HTR-8/SVneo (cell line): ENCODE results near the gene MAML2.
"Not testable (repeated sequence)": the region's sequence is repeated elsewhere in the genome, so short reads cannot be mapped to it uniquely, and the experiment has no call there.

ENCODE experiments used
- DNase-seq: peaks from one replicate; pipeline ENCODE4 v3.0.0; 2011; ENCODE audit warnings: low spot score, mixed read lengths; ENCODE audit not compliant: insufficient read length
- FAIRE-seq: peaks from 2 replicates; lab custom pipeline; 2011; peaks lifted over from hg19 to GRCh38; lab: Jason Lieb, UNC

The MAML2 gene

DNA sequence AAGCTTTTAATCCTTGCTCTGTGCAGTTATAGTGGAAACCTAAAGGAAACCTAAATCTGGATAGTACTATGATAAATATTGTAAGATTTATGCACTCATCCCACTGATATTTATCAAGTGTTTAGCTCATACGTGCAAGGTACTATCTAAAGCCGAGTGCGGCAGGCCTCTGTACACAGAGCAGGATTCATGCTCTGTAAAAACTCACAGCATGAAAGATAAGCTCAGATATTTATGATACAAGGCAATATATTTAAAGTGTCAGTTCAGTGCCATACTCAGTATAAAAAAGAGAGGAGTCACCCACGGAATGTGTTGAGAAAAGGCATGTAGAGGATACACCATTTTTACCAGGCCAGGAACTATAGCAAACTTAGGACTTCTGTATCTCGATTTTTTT lies 66.2 kb downstream of the MAML2 start:
- FAIRE-seq (no peak), DNase-seq (no peak)

DNA sequence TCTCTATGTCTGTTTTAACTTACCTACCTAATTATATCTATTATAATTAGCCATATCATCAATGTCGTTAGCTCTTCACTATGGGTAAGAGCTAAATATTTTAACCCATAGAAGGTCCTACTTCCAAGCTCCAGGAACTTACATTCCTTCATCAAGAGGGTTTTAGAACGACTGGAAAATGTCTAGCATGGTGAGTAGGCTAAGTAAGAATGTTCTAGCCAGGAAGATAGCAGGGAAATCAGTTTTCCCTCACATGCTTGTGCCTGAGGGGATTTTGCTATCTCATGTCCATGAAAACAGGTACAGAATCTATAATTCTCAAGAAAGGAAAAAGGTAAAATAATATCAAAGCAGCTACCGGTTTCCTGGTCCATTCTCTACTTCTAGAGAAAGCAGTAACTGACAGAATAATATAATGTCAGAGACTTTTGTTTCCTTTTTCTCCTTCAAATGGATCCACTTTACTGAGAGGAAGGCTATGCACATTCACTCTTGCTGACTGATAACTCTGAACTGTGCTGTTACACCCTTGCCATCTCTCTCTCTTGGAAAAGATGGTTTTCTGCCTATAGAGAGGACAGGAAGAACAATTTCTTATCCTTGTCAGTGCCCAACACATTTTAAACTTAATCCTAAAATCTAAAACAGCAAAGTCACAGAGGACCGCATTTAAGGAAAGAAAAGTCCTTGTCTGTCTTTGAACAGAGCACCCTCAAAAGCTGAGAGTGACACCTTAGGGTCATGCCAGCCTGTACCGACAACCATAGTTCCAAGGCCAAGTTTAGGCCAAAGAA lies 67.0 kb downstream of the MAML2 start:
- no peak for DNase-seq
- FAIRE-seq = no peak

DNA sequence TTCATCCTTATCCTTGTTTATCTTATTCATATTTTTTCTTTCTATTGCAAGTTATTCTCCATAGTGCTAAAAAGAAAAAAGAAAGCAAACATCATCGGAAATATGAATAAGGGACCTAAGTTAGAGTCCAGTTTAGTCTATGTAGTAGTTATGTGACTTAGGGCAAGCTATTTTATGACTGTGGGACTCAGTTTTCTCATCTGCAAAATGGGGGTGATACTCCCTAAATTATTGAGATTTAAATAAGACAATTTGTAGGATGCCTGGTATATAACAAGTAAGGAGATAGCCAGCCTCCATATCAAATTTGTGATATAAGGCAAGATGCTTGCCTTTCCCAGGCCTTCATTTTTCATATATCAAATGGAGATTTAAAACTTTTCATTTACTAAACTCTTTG lies 69.5 kb downstream of the MAML2 start:
- DNase-seq = no peak
- FAIRE-seq = no peak

DNA sequence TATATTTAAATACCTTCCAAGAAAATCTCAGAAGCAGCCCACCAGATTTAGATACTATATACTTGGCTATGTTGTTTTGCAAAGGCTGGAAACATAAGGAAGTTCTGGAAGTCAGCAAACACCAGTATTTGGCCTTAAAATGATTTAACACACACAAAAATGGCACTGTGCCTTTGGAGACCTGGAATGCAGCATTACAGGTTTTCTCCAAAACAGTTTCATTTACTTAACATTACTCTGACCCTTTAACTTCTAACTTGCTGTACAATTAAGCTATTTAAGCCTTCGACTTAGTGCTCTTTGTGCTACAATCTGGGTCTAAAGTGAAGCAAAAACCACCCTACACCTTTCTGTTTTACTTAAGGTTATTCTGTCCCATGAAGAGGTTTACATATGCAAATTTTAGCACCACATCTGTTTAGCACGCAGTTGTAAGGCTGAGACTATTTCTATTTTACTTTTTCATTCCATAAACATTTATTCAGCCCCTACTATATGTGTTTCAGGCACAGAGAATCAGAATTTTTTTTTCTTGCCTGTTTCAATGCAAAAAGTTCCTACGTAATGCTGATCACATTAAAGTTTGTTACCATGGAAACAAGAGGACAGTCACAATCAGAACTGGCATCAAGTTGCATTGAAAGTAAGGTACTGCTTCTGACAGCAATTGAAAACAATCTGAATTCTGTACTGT lies 70.3 kb downstream of the MAML2 start:
- no peak for FAIRE-seq

DNA sequence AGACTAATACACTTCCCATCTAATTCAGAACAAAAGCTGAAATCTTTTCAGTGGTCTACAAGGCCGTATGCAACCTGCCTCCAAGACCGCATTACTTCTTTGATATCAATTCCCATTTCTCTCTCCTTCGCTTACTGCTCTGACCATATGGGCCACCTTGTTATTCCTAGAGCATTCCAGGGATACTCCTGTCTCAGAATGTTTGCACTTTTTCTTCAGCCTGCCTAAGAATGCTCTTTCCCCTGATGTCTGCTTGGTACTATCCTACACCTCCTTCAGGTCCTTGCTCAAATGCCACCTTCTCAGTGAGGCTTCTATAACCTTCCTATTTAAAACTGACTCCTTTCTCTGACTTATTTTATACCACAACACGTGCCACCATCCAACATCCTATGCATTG lies 71.2 kb downstream of the MAML2 start:
- no peak for FAIRE-seq
- DNase-seq = no peak

More for the DNA sequence above, 70.3 kb downstream of the MAML2 start:
- DNase-seq = no peak

DNA sequence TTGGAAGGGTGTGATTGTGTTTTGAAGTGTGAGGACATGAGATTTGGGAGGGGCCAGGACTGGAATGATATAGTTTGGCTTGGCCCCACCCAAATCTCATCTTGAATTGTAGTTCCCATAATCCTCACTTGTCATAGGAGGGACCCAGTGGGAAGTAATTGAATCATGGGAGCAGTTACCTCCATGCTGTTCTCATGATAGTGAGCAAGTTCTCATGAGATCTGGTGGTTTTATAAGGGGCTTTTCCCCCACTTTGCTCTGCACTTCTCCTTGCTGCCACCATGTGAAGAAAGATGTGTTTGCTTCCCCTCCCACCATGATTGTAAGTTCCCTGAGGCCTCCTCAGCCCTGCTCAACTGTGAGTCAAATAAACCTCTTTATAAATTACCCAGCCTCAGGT lies 71.6 kb downstream of the MAML2 start:
- not testable (repeated sequence) for DNase-seq, FAIRE-seq

DNA sequence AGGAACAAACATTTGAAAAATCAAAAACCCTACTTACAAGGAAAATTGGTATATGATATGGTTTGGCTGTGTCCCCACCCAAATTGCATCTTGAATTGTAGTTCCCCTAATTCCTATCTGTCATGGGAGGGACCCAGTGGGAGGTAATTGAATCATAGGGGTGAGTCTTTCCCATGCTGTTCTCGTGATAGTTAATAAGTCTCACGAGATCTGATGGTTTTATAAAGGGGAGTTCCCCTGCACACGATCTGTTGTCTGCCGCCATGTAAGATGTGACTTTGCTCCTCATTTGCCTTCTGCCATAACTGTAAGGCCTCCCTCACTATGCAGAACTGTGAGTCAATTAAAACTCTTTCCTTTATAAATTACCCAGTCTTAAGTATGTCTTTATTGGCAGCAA lies 74.5 kb downstream of the MAML2 start:
- DNase-seq, FAIRE-seq: not testable (repeated sequence)

DNA sequence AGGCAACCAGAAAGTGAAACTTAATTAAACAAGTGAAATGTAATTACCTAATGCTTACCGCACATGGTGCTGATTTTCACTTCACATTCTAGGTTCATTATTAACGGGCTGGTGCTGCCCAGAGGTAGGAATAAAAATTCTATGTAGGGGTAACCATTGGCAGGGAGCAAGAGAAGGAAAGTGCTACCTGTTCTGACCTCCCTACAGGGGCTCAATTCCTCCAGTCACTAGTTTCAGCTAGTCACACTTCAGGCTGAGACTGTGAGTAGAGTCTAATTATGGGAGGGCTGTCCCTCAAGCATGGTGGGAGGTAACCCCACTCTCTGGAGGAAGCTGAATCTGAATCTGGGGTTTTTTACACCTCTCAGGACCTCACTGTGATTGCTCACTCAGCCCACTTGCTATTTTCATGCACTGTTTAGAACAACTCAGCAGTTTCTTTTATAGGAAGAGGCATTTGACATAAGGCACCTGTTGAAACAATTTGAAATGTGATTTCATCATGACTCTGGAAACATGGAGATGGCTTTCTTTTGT lies 75.4 kb downstream of the MAML2 start:
- DNase-seq = no peak
- FAIRE-seq = no peak

DNA sequence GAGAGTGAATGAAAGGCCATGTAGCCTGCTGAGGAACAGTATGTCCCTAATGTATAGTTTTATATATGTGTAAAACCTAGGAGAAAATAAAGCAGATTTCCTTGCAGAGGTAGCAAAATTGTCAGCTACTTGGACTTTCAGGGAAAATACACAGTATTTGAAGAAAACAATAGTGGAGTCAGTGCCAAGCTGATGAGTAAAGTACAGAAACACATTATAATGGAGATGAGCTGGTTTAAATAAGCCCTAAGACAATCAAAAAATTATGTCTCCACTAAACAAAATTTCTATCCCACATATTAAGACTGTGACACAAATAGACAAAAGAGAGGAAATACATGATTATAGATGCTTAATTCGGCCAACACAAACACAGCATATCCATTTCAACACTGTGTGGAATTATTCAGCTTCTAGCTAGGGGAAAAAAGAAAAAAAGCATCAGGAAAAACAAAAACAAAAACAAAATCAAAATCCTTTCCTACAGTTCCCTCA lies 75.9 kb downstream of the MAML2 start:
- DNase-seq (no peak), FAIRE-seq (no peak)

DNA sequence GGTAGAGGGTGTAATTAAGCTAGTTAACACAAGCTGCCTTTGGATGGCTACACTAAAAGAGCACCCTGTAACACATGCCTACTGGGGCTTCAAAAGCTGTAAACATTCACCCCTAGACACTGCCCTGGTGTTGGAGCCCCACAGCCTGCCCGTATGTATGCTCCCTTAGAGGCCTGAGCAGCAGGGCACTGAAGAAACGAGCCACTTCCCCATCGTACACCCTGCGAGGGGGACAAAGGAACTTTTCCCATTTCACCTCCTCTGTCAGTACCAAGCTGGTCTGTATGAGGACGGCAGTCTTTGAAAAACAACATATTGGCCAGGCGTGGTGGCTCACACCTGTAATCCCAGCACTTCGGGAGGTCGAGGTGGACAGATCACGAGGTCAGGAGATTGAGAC lies 77.0 kb downstream of the MAML2 start:
- DNase-seq = no peak
- FAIRE-seq = no peak

DNA sequence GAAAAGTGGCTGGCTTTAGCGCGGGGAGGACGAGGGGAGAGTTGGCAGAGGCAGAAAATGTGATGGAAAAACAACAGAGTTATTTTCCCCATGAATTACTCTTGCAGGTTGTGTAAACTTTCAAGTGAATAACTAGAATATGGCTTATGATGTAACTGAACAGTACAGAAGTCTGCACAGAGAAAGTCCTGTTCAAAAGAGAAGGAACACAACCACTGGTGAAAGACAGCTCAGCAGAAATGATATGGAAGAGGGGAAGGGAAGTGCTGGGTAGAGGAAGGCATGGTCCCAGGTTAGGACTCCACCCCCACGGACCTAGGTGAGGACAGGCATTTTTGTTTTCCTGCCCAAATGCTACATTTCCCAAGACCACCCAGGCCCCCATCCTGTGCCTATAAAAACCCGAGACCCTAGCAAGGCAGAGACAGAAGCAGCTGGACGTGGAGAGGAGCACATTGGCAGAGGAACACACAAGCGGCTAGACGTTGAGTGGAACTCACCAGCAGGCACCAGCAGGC lies 77.7 kb downstream of the MAML2 start:
- DNase-seq (no peak), FAIRE-seq (no peak)

DNA sequence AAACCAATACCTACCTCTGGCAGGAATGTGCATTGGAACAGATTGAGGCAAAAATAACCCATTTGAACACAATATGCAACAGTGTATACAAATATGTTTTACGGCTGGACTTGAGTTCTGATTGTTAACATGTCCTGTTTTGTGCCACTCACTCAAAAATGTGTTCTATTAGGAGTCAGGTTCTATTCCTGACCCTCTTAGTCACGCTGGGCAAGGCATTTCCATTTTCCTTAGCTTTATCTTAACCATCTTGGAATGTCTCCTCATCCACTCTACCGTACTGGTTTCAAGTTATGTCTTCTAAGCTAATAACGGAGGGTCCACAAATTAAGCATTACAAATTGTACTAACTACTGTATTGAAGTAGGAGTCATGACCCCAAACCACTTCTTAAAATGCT lies 78.6 kb downstream of the MAML2 start:
- no peak for DNase-seq
- FAIRE-seq = no peak

DNA sequence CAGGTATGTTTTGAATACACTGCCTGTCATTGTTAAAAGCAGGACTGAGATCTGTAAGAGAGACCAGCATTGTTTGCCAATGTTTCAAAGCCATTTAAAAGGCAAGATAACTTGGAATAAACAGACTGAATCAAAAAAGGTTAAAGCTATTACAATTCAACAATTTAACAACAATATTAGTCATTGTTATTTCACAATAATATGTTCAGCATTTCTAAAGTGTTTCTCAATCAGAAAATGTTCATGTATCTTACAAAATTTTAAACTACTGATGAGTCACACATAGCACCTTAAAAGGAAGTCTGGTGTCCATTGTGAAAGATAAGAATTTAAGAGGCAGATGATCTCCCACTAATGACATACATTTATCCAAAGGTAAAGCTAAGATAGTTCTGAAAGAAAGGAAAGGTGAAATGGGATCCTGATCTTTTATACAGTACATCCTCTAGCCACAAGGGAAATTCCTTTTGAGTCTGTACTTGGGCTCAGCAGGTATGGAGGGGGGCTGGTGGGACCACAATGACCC lies 79.7 kb downstream of the MAML2 start:
- FAIRE-seq (no peak), DNase-seq (peak; percentile 62)

DNA sequence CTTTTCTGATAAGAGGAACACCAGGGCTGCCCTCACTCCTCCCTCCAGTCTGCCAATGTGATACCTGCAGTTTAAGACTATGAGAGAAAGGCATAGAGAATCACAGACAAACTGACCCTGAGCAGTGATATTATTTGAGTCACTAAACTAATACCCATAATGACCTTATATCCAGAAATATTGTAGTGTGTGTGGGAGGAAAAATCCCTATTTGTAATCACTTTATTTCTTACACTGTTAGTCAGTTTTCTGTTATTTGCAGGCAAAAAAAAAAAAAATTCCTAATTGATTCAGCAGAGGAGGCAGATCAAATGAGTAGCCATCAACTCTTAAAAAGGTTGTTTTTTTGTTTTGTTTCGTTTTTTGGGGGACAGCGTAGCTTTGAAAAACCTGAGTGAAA lies 82.5 kb downstream of the MAML2 start:
- FAIRE-seq (no peak), DNase-seq (no peak)

DNA sequence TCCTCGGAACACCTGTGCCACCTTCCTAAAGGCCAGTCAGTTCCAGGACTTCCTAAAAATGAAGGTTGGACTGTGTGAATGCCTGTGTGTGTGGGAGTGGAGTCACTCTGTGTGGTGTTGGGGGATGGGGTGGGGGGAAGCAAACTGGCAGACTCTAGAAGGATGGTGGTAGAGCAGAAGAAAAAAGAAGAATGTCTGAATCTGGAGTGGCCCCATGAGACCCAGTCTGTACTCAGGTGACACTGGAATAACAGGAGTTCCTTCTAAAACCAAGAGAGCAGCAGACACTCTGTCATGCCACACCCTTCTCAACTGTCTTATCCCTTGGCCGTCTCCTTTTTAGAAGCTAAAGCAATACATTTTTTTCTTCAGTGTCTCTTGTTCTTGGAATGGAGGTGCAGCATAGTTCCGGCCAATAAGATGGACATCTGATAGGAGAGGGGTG lies 82.9 kb downstream of the MAML2 start:
- no peak for DNase-seq
- FAIRE-seq = no peak

DNA sequence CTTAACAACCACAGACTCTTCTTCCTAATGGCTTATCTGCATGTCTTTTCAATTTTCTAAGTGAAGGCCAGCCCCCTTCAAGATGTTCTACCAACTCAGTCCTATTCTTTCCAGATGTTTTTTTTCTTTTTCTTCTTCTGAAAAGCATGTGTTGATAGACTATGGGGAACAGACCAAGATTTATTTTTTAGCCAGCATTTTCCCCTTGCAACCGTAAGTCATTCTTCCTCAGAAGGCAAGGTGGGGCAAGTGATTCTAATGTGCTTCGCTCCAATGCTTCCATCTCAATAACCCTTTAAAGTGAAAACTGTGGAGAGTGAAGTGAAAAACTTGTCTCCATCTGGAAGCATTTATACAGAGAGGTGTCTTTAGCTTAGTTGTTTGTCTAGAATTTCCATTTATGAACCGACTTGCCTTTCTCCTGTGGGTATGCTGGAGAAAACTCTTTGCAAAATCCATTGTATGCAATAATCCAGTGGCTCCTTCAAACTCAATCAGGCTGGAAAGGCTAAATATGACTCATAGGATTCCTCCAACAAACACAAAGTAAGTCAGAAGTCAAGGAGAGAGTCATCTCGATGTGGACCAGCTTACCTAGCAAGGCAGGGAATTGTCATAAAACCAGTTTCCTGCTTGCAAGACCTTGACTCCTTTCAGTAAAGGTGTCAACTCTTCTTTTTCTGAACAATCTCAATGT lies 83.7 kb downstream of the MAML2 start:
- FAIRE-seq (no peak), DNase-seq (no peak)

DNA sequence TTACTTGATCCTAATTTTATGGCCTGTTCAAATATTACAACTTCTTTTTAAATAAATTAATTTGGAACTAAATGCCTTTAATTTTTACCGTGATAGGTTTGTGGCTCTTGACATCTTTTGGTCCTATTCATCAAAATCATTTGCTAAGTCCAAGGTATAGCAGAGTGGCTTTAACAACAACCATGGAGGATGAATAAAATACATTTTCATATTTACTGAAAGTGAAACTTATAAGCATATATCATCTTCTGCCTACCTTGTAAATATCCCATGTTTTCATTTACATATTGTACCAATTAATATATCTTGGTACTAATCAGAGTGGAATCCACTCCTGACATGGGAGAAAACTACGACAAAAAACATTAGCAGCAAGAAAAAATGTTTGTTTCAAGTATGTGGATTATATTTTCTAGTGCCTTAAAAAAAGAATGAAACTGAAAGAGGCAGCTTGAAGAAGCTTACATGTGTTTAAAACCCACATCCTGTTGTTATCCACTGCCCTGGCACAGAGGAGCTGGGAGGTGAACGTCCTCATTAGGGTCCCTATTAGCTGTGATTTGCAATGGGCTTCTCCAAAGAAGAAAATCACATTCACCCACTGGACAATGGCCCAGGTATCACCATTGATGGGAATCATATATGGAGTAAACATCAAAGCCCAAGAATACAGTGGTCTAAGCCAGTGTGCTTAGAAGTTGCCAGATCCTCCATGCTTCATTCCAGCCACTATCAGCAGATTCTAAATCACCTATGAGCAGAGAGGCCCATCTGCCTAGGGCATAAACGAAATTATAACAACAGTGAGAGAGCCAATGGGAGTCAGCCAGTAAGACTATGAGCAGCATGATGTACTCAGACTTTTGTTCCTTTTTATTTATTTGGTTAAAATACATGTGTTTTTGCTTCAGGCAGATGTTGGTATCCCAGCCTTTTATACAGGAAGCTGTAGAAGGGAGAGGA lies 84.7 kb downstream of the MAML2 start:
- DNase-seq (no peak), FAIRE-seq (no peak)

DNA sequence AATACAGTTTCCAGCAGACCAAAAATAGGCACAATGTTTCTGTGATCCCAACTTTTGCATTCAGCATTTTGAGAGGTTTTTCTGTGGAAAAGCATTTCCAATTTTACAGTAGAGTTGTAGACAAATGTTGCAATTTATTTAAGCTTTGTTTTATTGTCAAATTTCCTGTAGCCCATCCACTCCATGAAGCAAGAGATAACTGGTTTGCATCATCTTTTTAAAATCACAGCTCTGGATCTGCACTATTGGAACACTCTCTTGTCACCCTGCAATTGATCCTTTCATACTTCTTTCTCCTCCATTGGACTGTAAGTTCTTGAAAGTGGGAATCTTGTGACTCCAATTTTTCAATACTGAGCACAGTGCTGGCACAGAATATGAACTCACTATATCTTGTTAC lies 86.0 kb downstream of the MAML2 start:
- DNase-seq (no peak), FAIRE-seq (no peak)
